HUES6 (cell line): ENCODE results near the gene PDZD4.
"Not testable (repeated sequence)": the region's sequence is repeated elsewhere in the genome, so short reads cannot be mapped to it uniquely, and the experiment has no call there.

ENCODE experiments used
- H3K27ac ChIP-seq: 2 replicates; pipeline ENCODE4 v1.7.0; 2013; ENCODE audit warnings: low read depth, mild to moderate bottlenecking, low read length, inconsistent platforms
- H3K27me3 ChIP-seq: 2 replicates; pipeline ENCODE4 v1.6.1; 2013; ENCODE audit warnings: low read length; ENCODE audit not compliant: control insufficient read depth, insufficient read depth
- H3K36me3 ChIP-seq: 2 replicates; pipeline ENCODE4 v1.6.1; 2013; ENCODE audit warnings: low read length; ENCODE audit not compliant: control insufficient read depth, insufficient read depth
- H3K4me1 ChIP-seq: 2 replicates; pipeline ENCODE4 v1.6.1; 2013; ENCODE audit warnings: low read length; ENCODE audit not compliant: control insufficient read depth, insufficient read depth
- H3K4me3 ChIP-seq: 2 replicates; pipeline ENCODE4 v1.5.1; 2013; ENCODE audit warnings: low read depth, low read length
- H3K9ac ChIP-seq: one replicate; pipeline ENCODE4 v1.6.1; 2013; ENCODE audit warnings: mild to moderate bottlenecking, low read length
- H3K9me3 ChIP-seq: 2 replicates; pipeline ENCODE4 v1.6.1; 2013; ENCODE audit warnings: low read depth, low read length; ENCODE audit not compliant: control insufficient read depth, insufficient read depth

PDZD4 gene

DNA sequence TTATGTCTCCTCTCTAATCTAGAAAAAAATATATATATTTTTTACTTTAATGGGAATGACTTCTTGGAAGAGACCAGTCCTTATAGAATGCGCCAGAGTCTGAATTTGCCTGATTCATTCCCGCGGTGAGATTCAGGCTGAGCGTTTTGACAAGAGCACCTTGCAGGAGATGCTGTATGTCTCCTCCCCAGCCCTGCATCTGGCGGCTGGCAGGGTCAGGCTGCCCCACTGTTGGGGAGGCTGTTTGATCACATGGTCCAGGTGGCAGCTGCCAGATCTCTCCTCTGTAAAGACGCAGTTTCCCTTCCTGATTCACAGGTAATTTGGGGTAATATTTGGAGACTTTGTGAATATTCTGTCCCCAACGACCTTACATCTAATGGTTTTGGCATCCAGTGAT, 9.7 kb downstream of the PDZD4 start:
- Histone ChIP-seq H3K4me3 (no peak overlapping the region), H3K9ac (no peak overlapping the region), H3K27me3 (no peaks in the 10 kb centered on the region), H3K4me1 (peaks cover 48% of the 10 kb centered on the region), H3K36me3 (no peaks in the 10 kb centered on the region), H3K27ac (no peak overlapping the region), H3K9me3 (peaks cover 16% of the 10 kb centered on the region; the same call in 1 of the 2 replicates)

DNA sequence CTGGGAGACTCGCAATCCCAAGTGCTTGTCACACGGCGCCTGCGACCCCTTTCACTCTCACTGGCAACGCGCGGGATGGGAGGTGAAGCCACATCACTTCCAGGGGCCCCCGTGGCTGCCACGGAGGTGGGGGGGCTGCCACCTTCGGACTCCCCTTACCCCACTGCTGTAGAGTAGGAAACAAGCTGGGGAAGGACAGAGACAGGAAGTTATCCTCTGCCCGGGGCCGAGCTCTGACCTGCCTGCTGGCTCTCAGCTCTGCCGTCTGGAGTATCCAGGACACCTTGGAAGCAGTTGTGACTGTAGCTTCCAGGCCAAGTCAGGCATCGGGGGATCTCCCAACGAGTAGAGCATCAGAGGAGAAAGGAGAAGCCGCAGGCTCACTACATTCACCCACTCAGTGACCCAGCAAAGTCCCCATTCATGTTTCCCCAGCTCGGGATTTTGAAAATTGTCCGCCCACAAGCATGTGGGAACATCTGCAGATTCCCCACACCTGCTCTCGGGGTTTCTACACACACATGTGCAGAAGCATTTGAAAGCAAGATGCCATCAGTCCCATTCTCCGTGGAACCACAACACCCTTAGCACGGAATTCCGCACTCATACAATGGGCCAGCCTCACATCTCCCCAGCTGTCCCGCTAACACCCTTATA, 10.8 kb downstream of the PDZD4 start:
- H3K27ac ChIP-seq: peak overlapping the region; percentile 85; the same call in 1 of the 2 replicates
- H3K9ac ChIP-seq: peak overlapping the region; percentile 87
- H3K4me1 ChIP-seq: peaks cover 47% of the 10 kb centered on the region
- H3K4me3 ChIP-seq: peak overlapping the region; percentile 65
- peaks cover 14% of the 10 kb centered on the region; the same call in 1 of the 2 replicates for H3K9me3 ChIP-seq
- no peaks in the 10 kb centered on the region for H3K27me3 ChIP-seq
- H3K36me3 ChIP-seq: no peaks in the 10 kb centered on the region

DNA sequence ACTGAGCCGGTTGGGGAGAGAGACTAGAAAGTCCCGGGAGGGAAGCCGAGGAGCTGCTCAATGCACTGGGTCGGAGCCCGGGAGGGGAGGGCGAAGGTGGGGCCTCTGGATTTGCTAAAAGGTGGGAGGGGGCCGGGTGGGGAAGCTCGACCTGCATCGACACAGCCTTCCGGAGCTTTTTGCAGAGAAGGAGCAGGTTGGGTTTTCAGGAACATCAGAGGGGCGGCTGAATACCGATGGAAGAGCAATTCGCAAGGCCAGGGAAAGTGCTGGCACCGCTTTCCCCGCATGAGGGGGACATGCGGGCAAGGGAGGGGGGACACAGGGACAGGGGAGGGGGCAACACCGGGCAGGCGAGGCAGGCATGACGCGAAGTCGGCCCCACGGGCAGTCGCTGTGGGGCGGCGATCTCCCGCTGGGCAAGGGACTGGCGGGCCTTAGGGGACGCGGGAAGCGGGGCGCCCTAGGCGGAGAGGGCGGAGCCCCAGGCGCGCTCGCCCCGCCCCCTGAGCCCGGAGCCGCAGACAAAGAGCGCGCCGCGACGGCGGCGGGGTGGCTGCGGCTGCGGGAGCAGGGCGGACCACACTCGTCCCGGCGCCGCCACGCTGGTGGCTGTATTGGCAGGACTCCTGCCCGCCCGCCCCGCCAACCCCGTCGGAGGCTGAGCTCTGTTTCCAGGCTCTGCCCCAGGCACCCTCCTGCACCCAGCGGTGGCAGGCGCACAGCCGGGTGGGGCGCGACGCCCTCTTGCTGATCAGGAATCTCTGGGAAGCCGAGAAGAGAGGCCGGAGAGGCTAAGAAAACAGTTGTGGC, 11.6 kb downstream of the PDZD4 start:
- H3K27ac ChIP-seq: peak overlapping the region; percentile 85; the same call in 1 of the 2 replicates
- H3K4me3 ChIP-seq: peak overlapping the region; percentile 65
- no peaks in the 10 kb centered on the region for H3K36me3 ChIP-seq
- H3K4me1 ChIP-seq: peaks cover 39% of the 10 kb centered on the region
- no peaks in the 10 kb centered on the region for H3K27me3 ChIP-seq
- H3K9me3 ChIP-seq: peaks cover 12% of the 10 kb centered on the region; the same call in 1 of the 2 replicates
- peak overlapping the region; percentile 87 for H3K9ac ChIP-seq

DNA sequence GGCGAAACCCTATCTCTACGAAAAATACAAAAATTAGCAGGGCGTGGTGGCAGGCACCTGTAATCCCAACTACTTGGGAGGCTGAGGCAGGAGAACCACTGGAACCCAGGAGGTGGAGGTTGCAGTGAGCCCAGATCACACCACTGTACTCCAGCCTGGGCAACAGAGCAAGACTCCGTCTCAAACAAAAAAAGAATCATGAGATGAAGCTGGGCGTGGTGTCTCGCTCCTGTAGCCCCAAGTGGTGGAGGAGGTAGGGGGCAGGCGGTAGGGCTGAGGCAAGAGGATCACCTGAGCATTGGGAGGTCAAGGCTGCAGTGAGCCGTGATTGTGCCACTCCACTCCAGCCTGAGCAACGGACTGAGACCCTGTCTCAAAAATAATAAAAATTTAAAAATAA, 12.3 kb downstream of the PDZD4 start:
- Histone ChIP-seq H3K4me1 (peaks cover 44% of the 10 kb centered on the region), H3K9me3 (peaks cover 14% of the 10 kb centered on the region; the same call in 1 of the 2 replicates)
- H3K27me3 ChIP-seq, H3K27ac ChIP-seq, H3K4me3 ChIP-seq, H3K9ac ChIP-seq, H3K36me3 ChIP-seq: not testable (repeated sequence)

DNA sequence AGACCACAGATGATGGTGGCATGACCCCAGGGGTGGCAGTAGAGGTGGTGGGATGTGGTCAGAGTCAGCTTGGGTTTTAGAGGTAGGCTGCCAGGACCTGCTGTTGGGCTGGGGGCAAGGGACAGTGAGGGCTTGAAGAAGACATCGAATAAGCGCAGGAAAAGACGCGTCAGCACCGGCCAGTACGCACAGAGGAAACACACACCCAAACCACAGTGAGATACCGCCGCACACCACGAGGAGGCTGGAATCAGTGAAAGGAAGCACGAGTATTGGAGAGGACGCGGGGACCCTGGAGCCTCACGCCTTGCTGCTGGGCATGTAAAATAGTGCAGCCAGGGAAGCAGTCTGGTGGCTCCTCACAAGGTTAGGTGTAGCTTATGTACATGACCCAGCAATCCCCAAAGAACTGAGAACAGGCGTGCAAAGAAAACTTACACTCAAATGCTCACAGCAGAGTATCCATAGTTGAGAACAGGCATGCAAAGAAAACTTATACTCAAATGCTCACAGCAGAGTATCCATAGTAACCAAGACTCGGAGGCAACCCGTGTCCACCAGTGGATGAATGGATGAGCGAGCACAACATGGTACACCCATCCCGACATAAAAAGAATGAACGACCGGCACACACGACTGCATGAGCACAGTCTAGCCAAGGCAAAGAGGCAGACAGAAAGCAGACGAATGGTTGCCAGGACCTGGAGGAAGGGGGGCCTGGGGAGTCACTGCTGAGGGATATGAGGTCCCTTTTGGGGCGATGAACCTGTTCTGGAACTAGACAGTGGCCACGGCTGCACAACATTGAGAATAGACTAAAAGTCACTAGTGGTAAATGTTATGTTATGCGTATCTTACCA, 13.3 kb downstream of the PDZD4 start:
- Histone ChIP-seq H3K4me3 (no peak overlapping the region), H3K9ac (no peak overlapping the region), H3K27me3 (no peaks in the 10 kb centered on the region), H3K27ac (no peak overlapping the region), H3K4me1 (peaks cover 49% of the 10 kb centered on the region), H3K9me3 (peaks cover 14% of the 10 kb centered on the region; the same call in 1 of the 2 replicates), H3K36me3 (no peaks in the 10 kb centered on the region)

DNA sequence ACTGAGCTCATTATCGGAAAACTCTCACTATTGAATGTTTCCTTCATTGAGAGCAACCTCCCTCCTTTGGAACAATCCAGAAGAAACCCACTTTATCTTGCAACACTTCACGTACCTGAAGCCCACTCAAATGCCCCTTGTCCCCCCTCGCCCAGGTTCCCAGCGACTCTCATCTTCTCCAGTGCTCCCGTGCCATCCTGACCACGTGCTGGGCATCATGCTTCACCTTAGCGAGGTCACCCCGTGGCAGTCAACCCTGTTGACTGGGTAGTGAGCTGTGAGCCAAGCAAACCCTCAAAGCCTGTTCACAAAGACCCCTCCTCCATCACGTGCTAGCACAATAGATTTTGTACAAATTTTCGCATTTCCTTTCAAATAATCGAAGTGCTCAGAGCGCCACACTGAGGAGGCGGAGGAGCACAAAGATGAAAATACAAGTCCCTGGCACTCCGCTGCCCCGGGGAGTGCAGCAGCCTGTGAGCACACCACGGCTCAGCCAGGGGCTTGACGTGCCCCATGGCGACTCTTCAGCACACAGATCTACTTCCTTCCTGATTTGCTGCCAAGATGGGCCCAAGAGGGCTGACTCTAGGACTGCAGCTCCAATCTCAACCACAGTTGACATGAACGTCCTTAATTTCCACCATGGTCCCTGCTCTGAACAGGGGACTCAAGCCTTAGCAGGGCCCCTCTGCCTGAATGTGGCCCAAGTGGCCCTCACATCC, 15.6 kb downstream of the PDZD4 start:
- Histone ChIP-seq H3K4me3 (no peak overlapping the region), H3K4me1 (peaks cover 34% of the 10 kb centered on the region), H3K9me3 (peaks cover 23% of the 10 kb centered on the region; the same call in 1 of the 2 replicates), H3K36me3 (no peaks in the 10 kb centered on the region), H3K27ac (no peak overlapping the region), H3K9ac (no peak overlapping the region), H3K27me3 (no peaks in the 10 kb centered on the region)

DNA sequence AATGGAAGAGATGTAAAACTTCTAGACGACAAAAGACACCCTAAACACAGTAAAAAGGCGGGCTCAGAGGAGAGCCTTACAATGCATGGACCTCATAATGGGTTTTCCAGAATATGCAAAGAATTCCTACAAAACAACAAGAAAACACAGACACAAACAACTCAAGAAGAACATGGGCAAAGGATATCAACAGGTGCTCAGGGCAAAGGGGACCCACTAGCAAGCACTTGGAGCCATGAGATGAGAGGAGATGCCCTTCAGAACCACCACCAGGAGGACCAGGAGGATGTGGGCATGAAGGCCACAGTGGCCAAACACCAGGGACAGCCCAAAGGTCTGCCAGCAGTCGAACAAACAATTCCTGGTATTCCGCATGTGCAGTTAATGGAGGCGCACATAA, 17.2 kb downstream of the PDZD4 start:
- Histone ChIP-seq H3K27me3 (no peaks in the 10 kb centered on the region), H3K4me3 (no peak overlapping the region), H3K36me3 (no peaks in the 10 kb centered on the region; the same call in 1 of the 2 replicates)

DNA sequence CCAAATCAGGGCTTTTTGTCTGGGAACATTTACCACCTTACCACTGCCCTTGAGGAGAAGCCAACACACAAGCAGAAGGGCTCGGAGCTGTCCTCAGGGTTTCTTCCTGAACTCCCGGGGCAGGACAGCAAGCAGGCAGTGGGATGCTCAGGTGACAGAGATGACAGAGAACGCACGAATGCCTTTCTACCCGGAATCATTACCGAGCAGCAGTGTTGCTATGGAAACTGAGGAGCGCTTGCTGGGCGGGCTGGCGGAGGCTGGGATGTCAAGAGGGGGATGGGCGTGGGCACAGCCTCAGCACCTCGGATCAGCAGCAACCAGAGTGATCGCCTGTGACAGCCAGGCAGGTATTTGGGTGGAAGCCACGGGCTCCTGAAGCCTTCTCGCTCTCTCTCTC, 18.1 kb downstream of the PDZD4 start:
- no peak overlapping the region for H3K4me3 ChIP-seq
- peaks cover 28% of the 10 kb centered on the region; the same call in 1 of the 2 replicates for H3K9me3 ChIP-seq
- H3K4me1 ChIP-seq: peaks cover 21% of the 10 kb centered on the region; the same call in 1 of the 2 replicates
- no peak overlapping the region for H3K9ac ChIP-seq
- no peak overlapping the region for H3K27ac ChIP-seq
- H3K36me3 ChIP-seq: peaks cover 5% of the 10 kb centered on the region; the same call in 1 of the 2 replicates
- no peaks in the 10 kb centered on the region for H3K27me3 ChIP-seq

More for the DNA sequence above, 17.2 kb downstream of the PDZD4 start:
- Histone ChIP-seq H3K27ac (no peak overlapping the region), H3K4me1 (peaks cover 27% of the 10 kb centered on the region; the same call in 1 of the 2 replicates), H3K9ac (no peak overlapping the region), H3K9me3 (peaks cover 30% of the 10 kb centered on the region; the same call in 1 of the 2 replicates)

DNA sequence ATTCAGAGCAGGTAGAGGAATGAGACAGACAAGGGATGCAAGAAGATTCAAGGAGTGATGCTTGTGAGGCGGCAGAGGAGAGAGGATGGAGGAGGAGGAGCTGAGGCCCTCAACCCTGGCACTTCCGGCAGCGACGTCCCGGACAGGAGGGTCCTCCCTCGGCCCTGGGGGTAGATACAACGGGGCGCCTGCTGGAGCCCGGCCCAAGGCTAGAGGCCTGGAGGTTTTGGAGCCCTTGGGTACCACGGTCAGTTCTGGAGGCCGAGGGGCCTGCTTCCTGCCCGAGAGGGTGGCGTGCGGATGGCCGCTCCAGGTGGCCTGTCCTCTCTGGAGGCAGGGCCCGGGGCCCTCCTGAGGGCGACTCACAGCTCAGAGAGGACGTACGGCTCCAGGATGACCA, 22.4 kb downstream of the PDZD4 start:
- Histone ChIP-seq H3K27me3 (no peaks in the 10 kb centered on the region), H3K9me3 (peaks cover 32% of the 10 kb centered on the region; the same call in 1 of the 2 replicates), H3K4me1 (peaks cover 8% of the 10 kb centered on the region; the same call in 1 of the 2 replicates), H3K36me3 (peaks cover 38% of the 10 kb centered on the region), H3K9ac (no peak overlapping the region), H3K4me3 (no peak overlapping the region), H3K27ac (no peak overlapping the region)

DNA sequence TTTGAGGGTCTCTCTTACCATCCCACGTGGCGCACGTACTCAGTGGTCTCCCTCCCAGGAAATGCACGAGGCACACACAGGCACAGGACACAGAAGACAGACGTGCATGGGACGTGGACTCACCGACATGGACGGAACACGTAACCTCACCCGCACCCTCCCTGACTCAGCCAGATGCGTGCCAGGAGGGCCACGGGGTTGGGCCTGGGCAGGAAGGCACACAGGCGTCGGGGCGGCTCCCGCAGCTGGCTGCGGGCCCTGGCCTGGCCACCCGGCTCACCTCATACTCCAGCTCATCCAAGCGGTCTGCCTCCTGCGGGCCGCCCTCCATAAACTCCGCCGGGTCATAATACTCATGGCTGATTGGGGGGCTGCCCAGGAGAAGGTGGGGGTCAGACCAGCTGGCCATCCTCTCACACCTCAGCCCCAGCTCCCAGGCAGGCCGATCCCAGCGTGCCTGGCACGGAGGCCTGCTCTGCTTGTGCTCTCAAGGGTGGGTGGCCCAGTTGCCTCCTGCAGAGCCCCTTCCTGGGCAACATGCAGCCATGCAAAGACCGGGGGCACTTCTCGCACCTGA, 23.3 kb downstream of the PDZD4 start:
- no peaks in the 10 kb centered on the region; the same call in 1 of the 2 replicates for H3K4me1 ChIP-seq
- H3K9me3 ChIP-seq: peaks cover 32% of the 10 kb centered on the region; the same call in 1 of the 2 replicates
- H3K27me3 ChIP-seq: no peaks in the 10 kb centered on the region
- no peak overlapping the region for H3K4me3 ChIP-seq
- H3K9ac ChIP-seq: no peak overlapping the region
- H3K27ac ChIP-seq: no peak overlapping the region
- peaks cover 42% of the 10 kb centered on the region for H3K36me3 ChIP-seq
